ENCODE measurements around the gene TMEM185B.

TMEM185B gene

DNA sequence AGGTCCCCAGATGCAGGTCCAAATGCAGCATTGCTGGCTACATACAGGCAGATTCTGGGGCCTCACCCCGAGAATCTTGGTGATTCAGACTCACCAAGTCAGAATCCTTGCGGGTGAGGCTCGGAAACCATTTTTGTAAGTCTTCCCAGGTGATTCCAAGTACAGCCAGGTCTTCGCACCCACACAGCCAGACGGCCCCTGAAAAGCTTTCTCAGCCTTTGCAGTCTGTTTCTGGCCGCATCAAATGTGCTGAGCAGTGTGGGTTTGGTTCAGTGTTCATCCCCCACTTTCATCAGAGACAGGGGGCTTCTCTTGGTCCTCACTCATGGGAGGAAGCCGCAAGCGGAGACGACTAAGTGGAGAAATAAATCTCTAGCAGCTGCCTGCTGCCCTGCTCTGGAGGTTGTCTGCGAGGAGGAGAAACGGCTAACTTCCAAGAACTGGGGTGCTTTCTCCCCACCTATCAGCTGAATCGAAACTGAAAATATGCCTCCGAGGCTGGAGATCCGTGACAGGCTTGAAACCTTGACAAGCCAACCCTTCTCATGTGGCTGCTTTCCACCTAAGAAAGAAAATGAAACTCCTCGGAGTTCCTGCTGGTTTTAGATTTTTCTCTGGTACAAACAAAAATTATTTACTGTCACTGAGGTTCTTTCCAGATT, 8.9 kb upstream of the TMEM185B start:
- no peak for DNase-seq (ENCODE audit: low read depth, low spot score)

DNA sequence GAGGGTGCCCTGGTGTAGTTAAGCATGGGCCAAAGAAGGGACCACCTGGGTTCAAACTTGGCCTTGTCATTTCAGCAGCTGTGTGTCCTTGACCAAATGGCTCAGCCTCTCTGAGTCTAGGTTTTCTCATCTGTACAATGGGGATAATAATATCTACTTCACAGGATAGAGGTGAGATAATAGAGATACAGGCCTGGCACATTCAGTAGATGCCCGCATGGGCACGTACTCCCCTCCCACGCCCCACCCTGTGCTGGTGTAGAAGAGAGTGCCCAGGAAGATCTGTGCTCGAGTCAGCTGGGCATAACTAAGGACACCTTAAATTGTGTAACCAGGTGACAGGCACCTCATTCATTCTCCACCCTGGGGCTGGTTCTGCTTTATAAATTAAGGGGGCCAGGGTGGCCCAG, 8.4 kb upstream of the TMEM185B start:
- DNase-seq (ENCODE audit: low read depth, low spot score), result no peak

DNA sequence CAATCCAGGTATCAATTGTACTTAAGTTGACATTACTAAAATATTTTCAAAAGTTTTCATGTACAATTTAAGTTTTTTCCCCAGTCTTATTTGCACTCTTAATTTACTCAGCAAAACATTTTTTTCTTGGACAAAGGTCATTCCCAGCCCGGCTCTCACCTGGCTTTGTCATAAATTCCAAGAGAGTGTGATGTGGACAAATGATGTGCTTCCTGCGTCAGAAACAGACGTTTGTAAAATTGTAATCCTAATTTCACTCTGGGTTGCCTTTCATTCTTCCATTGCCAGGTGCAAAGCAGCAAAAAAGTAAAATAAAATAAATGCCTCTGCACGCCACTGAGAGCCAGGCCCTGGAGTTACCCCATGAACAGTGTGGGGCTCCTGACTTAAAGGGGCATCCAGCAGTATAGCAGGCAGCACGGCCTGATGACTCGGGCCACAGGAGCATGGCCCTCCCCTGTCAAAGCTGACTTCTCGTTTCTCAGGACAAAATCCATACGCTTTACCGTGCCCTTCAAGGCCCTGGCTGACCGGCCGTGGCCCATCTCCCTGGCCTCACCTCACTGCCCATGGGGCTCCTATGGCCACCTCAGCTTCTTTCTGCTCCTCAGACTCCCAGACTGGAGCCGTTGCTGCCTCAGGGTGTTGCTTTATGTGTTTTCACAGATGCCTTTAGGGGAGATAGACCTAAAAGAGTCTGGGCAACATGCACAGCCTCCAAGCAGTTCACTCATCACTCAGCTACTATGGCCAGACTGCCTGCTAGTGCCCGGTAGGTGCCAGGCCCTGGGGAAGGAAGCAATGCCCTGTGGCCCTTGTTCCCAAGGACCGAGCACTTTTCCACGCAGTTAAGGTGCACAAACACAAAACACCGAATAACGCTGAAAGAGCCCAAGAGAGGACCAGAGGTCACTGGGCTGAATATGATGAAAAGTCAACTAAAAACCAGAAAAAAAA, 7.6 kb upstream of the TMEM185B start:
- no peak for DNase-seq (ENCODE audit: low read depth, low spot score)

DNA sequence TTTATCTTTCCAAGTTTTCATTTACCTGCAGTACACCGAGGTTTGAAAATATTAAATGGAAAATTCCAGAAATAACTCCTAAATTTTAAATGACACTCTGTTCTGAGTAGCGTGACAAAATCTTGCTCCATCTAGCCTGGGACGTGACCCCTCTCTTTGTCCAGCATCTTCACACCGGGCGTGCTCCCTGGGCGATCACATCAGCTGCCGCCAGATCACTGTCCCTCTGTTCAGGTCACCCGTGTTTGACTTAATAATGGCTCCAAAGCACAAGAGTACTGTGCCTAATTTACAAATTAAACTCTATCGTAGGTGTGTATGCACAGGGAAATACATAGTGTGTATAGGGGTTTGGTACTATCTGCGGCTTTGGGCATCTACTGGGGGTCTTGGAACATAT, 6.1 kb upstream of the TMEM185B start:
- no peak for DNase-seq (ENCODE audit: low read depth, low spot score)

DNA sequence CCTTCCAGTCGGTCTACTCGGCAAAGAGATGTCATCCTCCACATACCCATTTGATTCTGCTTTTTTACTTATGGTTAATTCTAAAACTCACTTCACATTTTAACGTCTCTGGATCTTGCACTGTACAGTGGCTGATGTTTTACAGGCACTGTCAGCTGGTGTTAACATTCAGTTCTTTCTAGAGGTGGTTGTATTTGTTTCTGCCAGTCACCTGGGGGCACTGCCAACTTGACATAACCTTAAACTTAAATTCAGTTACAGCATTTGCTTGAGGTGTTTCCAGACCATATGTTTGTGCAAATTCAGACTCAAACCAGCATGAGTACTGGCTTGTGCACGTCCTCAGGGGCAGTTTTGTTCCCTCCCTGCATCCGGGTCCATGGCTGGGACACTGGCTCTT, 5.3 kb upstream of the TMEM185B start:
- no peak for DNase-seq (ENCODE audit: low read depth, low spot score)

DNA sequence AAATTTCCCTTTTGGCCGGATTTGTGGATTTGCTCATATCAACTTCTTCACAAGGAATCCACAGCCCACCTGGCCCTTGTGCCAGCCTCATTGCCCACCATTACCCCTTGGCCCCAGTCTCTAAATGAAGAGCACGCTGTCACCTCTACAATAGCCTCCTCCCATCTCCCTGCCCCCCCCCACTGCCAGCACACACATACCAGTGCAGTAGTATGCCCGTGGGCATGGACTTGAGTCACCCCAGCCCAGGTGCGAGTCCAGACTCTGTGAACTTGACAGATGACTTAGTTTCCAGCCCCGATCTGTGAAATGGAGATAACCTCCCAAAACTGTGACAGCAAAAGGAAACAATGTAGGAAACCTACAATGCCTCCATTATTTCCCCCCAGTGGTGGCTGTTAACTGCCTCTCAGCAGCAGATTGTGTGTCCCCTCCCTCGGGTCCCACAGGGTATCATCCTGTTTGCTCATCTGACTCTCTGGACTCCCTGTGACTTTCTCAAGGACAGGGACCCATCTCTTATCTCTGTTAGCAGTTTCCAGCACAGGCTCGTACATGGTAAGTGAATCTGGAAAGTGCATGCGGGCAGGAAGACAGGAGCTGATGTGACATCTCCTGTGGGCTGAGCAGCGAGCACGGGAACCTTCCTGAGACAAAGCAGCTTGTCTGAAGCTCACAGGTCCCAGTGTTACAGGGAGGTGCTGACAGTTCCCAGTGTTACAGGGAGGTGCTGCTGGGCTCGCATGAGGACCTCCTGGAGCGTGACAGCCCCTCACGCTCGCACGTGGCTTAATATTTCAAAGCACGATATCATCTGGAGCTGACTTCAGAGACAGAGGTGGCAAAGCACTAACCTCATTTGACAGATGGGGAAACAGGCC, 4.2 kb upstream of the TMEM185B start:
- no peak for DNase-seq (ENCODE audit: low read depth, low spot score)

DNA sequence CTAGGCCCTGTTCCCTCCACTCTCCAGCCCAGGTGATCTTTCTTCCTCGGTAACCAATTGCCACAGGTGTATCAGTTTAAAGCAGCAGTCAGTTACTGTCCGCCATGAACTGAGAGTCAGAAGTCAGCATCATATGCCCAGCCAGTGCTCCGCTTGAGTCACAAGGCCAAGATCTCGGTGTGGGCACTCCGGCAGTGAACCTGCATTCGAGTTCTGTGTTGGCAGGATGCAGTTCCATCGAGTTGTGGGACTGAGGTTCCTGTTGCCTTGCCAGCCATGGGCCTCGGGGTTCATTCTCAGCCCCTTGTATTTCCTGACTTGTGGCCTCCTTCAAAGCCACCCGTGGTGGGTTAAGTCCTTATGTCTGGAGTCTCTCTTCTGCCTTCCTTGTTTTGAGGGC, 3.1 kb upstream of the TMEM185B start:
- no peak for DNase-seq (ENCODE audit: low read depth, low spot score)

DNA sequence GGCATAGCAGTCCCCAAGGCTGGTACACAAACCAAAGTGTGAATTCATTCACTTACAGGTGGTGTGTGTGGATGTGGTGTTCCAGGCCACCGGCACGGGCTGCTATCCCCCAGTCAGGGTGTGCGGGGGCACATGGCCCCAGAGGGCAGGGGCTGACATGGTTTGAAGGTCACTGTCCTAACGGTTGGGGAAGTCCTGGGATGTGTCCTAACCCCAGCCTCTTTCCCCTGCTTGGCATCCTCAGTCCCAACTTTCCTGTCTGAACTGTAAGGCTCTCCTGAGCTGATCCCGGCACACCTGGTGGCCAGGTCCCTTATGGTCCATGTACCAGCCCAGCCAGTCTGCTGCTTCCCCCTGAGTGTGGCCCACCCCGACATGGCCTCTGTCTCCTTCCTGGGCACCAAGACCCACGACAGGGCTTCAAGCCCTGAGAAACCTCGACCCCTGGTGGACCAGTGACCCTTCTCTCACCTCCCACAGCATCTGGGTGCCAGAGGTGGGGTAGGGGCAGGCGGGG, 2.4 kb upstream of the TMEM185B start:
- DNase-seq (ENCODE audit: low read depth, low spot score), result no peak

DNA sequence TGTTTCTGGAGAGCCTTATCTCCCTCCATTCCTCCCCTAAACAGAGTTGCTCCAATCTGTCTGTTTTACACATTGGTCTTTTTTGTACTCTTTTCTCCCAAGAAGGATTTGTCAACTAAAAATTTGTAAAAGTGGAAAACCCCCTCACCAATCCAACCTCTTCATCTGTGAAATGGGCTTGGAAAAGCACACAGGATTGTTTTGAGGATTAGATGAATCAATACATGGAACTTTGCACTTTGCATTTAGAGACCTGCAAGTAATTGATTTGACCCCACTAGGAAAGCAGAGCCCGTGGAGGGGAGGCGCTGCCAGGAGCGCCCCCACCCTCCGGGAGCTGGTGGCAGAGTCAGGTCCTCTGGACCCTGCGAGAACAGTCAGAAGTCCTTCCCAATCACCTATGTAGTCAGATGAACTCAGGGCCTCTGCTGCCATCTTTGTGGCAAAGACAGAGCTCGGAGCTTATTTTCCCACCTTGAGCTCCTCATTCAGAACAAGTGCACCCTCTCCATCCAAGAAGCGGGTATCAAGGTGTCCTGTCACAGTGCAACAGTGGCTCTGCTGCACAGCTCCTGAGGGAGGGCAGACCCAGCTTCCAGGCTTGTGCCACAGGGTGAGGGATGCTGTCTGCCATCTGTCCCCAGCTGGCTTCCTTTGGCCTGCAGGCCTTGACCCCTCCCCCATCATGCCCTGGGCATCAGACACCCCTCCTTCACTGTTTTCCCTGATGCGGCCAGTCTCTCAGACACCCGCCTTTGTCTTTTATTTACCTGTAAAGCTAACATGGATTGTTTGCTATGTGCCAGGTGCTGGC, 1.7 kb upstream of the TMEM185B start:
- no peak for DNase-seq (ENCODE audit: low read depth, low spot score)

DNA sequence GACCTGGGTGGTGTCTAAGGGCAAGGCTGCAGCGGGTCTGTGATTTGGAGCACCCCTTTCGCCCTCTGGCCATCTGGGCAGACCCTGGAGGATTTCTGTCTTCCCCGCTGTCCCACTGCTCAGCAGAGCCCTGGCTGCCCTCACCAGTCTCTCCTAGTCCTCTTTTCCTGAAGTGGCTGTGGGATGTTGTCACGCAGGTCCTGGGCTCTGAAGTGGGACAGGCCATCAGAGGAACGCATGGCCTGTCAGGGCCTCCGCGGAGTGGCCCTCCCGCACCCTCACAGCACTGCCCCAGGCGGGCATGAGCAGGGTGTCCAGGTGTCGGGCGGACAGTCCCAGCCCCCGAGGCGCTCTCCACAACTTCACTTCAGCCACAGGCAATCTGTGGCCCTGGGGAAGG, 1.1 kb upstream of the TMEM185B start:
- peak; percentile 45 for DNase-seq (ENCODE audit: low read depth, low spot score)

DNA sequence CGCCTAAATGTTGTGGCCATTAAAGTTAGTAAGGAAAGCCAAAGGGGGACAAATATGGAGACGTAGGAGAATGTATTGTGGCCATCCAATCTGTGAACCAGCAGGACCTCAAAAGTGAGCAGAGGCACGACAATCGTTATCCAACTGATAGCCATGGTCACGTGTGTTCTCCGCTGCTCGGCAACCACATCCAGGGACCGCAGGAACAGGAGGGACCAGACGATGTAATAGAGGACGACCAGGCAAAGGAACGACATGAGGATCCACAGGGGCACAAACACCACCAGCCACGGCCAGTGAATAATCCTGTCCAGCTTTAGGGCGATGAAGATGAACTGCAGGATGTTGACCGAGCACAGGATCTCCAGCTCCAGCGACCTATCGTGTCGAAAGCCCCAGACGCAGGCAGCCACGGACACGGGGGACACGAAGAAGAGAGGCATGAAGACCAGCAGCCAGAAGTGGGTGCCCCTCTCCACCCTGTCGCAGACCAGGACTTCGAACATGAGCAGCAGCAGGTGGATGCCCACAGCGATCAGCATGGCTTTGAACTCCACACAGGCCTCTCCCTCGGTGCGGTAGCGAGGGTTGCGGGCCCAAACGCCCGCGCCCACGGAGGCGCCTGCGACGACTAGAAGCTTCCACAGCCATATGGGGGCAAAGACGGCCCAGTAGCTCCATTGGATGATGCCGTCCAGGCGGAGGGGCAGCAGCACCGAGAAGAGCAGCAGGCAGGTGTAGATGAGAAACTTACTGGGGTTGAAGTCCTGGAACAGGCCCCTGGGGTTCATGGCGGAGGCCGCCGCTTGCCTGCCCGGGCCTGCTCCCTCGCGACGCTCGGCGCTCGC, 790 bp downstream of the TMEM185B start:
- DNase-seq (ENCODE audit: low read depth, low spot score), result no peak

DNA sequence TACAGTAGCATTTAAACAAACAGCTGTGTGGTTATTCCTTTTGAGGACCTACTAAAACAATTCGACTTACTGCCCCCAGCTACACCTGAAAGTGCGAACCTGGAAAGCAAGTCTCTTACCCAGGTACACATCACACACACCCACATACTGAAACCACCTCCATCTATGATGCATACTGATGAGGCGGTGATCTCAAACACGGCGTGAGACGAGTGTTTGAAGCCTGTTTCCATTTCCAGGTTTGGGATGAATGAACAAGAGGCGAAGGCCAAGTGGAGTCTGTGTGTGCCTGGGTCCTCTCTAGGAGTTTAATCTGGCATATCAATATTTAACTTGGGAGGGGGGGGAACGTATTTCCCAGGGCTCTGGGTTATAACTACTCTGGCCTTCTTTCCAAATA, 1.6 kb downstream of the TMEM185B start:
- DNase-seq (ENCODE audit: low read depth, low spot score), result no peak

DNA sequence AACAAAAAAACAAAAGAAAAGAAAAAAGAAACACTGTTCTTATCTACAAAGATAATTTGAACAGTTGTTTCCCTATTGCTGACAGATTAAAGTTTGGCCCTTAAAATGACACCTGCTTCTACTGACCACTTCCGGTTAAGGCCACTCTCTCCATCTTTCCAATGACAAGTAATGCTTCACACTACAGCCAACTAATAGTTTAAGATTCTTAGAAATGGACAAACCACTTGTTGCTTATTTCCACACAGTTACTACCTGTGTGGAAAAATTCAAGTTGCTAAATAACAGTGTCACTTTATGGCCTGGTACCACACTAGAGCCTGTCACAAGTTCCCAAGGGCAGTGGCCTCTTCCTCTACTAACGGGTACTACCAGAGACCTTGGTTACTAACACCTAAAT, 2.4 kb downstream of the TMEM185B start:
- DNase-seq (ENCODE audit: low read depth, low spot score), result no peak

DNA sequence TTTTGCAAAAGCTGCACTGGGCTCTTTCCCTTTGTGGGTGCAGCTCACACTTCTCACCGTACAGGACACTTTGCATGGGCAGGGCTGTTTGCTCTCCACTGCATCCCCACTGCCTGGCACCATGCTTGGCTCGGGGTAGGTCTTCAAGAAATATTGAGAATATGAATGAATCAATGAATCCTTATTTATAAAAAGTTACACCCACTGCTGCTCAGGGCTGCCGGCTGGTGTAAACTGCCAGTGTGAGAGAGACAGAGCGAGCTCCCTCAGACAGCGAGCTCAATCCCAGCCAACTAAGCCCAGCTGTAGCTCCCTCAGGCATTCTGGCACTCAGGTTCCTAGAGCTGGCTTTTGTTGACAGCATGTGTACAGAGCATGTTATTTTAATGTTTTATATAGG, 3.4 kb downstream of the TMEM185B start:
- DNase-seq (ENCODE audit: low read depth, low spot score), result no peak

DNA sequence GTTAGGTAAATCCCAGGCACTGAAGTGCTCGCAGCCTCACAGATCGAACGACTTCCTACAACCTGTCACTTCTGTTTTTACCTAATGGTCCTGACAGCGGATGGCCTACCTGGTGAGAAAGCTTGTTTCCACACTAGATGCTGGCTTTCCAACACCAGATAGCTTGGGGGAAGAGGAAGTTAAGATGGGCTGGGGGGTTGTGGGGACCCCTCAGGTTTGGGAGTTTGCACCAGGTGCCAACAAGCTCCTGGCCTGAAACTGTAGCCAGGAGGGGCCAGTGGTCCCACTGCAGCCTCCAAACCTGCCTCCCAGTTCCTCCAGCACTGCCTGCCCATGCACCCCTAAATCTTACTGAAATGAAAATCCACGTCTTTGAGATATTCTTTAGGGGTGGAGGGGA, 3.9 kb downstream of the TMEM185B start:
- DNase-seq (ENCODE audit: low read depth, low spot score), result no peak

DNA sequence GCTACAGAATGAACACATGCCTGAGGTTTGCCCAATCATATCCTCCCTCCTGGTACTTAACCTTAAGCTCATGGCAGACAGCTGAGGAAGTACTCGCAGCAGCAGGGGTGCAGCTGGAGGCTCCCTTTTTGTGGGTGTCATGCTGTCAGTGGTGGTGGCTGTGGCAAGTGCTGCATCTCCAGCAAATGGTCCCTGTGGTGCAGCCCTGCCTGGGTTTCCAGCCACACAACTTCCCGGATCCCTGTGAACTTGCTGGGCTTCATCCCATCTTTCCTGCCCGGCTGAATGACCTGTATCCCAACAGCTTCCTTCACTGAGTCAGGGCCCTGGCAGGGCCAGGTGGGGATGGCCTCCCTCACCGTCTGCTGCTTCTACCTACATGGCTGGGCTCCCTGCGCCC, 5.0 kb downstream of the TMEM185B start:
- no peak for DNase-seq (ENCODE audit: low read depth, low spot score)

DNA sequence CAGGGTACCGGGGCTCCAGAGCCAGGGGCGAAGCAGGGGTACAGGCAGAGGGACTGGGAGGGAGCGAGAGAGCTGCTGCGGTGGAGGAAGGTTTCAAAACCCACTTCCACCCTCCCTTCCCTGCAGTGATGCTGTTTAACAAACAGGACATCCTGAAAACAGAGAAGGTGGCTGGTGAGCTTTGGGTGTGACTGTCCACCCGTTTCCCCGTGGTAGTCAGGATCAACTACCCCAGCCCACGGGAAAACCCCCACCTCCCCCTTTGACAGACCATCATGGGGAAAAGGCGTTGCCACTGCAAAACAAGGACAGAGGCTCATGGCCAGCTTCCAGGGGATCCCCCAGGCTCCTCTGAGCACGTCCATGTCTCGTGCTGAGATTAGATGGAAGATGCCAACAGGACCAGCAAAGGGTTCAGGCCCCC, 12.9 kb downstream of the TMEM185B start:
- no peak for DNase-seq (ENCODE audit: low read depth, low spot score)

DNA sequence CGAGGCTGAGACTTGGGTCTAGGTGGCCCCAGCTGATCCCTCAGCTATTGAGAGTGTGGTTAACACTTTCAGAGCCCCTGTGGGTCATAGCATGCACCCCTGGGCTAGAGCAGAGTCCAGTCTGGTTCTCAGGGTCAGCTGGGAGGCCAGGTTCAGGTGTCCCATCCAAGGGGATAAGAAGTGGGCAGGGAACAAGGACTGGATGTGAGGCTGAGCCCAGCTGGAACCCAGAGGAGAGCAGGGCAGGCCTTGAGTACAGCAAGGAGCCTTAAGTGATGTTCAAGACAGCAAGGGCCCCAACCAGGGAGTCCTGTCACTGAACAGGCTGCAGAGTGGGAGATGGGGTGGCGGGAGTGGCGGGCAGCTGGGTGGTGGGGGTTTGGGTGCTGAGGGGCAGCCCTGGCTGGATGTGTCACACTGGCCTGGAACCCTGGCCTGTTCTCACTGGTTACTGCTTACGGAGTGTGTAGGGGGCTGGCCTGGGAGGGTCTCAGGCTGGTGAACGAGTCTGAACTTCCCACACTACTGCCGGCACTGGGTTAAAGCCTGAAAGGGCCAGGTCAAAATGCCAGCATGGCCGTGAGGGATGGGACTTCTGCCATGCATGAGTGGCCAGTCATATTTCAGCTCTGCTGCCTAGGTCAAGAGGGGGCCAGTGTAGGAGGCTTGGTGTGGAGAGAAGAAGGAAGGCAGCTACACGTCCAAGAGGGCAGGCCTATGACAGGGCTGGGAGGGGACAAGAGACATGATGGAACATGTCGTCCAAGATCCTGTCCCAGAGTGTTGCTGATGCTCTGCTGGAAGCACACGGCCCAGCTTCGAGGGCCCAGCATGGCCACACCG, 13.6 kb downstream of the TMEM185B start:
- DNase-seq (ENCODE audit: low read depth, low spot score), result no peak
